SK-N-SH treated with all-trans-retinoic acid at 6 μM for 48 hours (cell line): ENCODE results near the gene ATP2B1.

Experiments
- ATAC-seq: fragments of 200-7000 bp; cut with Tn5 transposase; 3 replicates; pipeline ENCODE4 v1.9.1; 2020; ENCODE audit warnings: mild to moderate bottlenecking, moderate library complexity
- ARNTL ChIP-seq: fragments of 450-650 bp; formaldehyde crosslinking; IDR thresholded peaks from 2 replicates; pipeline ENCODE4 v1.5.0; 2020; ENCODE audit warnings: low read depth, mild to moderate bottlenecking, moderate library complexity, borderline replicate concordance
- BACH2 ChIP-seq: fragments of 250-450 bp; sonication (Bioruptor Pico); IDR thresholded peaks from 2 replicates; pipeline ENCODE4 v1.9.0; 2021; ENCODE audit warnings: mild to moderate bottlenecking, borderline replicate concordance
- CSDC2 ChIP-seq: fragments of 250-450 bp; sonication (Bioruptor Pico); IDR thresholded peaks from 2 replicates; pipeline ENCODE4 v1.5.0; 2020; ENCODE audit warnings: mild to moderate bottlenecking, moderate library complexity
- ESRRG ChIP-seq: fragments of 250-450 bp; sonication (Bioruptor Pico); IDR thresholded peaks from 2 replicates; pipeline ENCODE4 v1.6.1; 2021; ENCODE audit warnings: mild to moderate bottlenecking
- GLIS3 ChIP-seq: fragments of 250-450 bp; sonication (Bioruptor Pico); IDR thresholded peaks from 2 replicates; pipeline ENCODE4 v1.5.0; 2020; ENCODE audit warnings: mild to moderate bottlenecking, moderate library complexity
- ISL1 ChIP-seq: fragments of 250-450 bp; sonication (Bioruptor Pico); IDR thresholded peaks from 2 replicates; pipeline ENCODE4 v2.1.2; 2022; ENCODE audit warnings: mild to moderate bottlenecking, moderate library complexity
- OSR1 ChIP-seq: fragments of 250-450 bp; sonication (Bioruptor Pico); IDR thresholded peaks from 2 replicates; pipeline ENCODE4 v1.8.0; 2022; ENCODE audit warnings: moderate library complexity, mild to moderate bottlenecking, inconsistent platforms
- PPARA ChIP-seq: fragments of 250-450 bp; sonication (Bioruptor Pico); IDR thresholded peaks from 2 replicates; pipeline ENCODE4 v1.5.0; 2020; ENCODE audit warnings: mild to moderate bottlenecking, borderline replicate concordance
- RARB ChIP-seq: fragments of 250-450 bp; sonication (Bioruptor Pico); IDR thresholded peaks from 2 replicates; pipeline ENCODE4 v1.8.0; 2021; ENCODE audit warnings: mild to moderate bottlenecking, moderate library complexity
- SNAI2 ChIP-seq: fragments of 250-450 bp; sonication (Bioruptor Pico); IDR thresholded peaks from 2 replicates; pipeline ENCODE4 v1.5.0; 2020; ENCODE audit warnings: mild to moderate bottlenecking, moderate library complexity
- TCF4 ChIP-seq: fragments of 250-450 bp; sonication (Bioruptor Pico); IDR thresholded peaks from 2 replicates; pipeline ENCODE4 v1.8.0; 2021; ENCODE audit warnings: mild to moderate bottlenecking, moderate library complexity, borderline replicate concordance
- TOX ChIP-seq: fragments of 250-450 bp; sonication (Bioruptor Pico); IDR thresholded peaks from 2 replicates; pipeline ENCODE4 v1.8.0; 2021; ENCODE audit warnings: mild to moderate bottlenecking, moderate library complexity, borderline replicate concordance
- ZC3H10 ChIP-seq: fragments of 250-450 bp; sonication (Bioruptor Pico); IDR thresholded peaks from 2 replicates; pipeline ENCODE4 v1.5.1; 2021; ENCODE audit warnings: mild to moderate bottlenecking, moderate library complexity
- ZFP3 ChIP-seq: fragments of 250-450 bp; sonication (Bioruptor Pico); IDR thresholded peaks from 2 replicates; pipeline ENCODE4 v1.5.0; 2020; ENCODE audit warnings: mild to moderate bottlenecking, moderate library complexity
- ZNF565 ChIP-seq: fragments of 450-650 bp; formaldehyde crosslinking; conservative IDR thresholded peaks from 2 replicates; pipeline ENCODE4 v1.5.0; 2020; ENCODE audit warnings: low read depth, mild to moderate bottlenecking, moderate library complexity
- ZNF70 ChIP-seq: fragments of 450-650 bp; formaldehyde crosslinking; IDR thresholded peaks from 2 replicates; pipeline ENCODE4 v1.5.0; 2020; ENCODE audit warnings: mild to moderate bottlenecking, moderate library complexity
- ZNF8 ChIP-seq: fragments of 450-650 bp; formaldehyde crosslinking; IDR thresholded peaks from 2 replicates; pipeline ENCODE4 v1.5.0; 2020; ENCODE audit warnings: mild to moderate bottlenecking, moderate library complexity
- TF ChIP-seq, protein P1 (sequence below): fragments of 250-450 bp; sonication (Bioruptor Pico); IDR thresholded peaks from 2 replicates; pipeline ENCODE4 v1.5.1; 2020; ENCODE audit warnings: low read depth, mild to moderate bottlenecking, moderate library complexity
- TF ChIP-seq, protein P2 (sequence below): fragments of 250-450 bp; sonication (Bioruptor Pico); IDR thresholded peaks from 2 replicates; pipeline ENCODE4 v1.8.0; 2020; ENCODE audit warnings: mild to moderate bottlenecking, moderate library complexity, borderline replicate concordance
- TF ChIP-seq, protein P3 (sequence below): fragments of 250-450 bp; sonication (Bioruptor Pico); IDR thresholded peaks from 2 replicates; pipeline ENCODE4 v1.8.0; 2021; ENCODE audit warnings: low read depth, mild to moderate bottlenecking, moderate library complexity, borderline replicate concordance
- TF ChIP-seq, protein P4 (sequence below): fragments of 250-450 bp; sonication (Bioruptor Pico); IDR thresholded peaks from 2 replicates; pipeline ENCODE4 v1.5.1; 2021; ENCODE audit warnings: mild to moderate bottlenecking, moderate library complexity
- TF ChIP-seq, protein P5 (sequence below): fragments of 250-450 bp; sonication (Bioruptor Pico); IDR thresholded peaks from 2 replicates; pipeline ENCODE4 v1.5.0; 2020; ENCODE audit warnings: mild to moderate bottlenecking, moderate library complexity

Gene ATP2B1

DNA sequence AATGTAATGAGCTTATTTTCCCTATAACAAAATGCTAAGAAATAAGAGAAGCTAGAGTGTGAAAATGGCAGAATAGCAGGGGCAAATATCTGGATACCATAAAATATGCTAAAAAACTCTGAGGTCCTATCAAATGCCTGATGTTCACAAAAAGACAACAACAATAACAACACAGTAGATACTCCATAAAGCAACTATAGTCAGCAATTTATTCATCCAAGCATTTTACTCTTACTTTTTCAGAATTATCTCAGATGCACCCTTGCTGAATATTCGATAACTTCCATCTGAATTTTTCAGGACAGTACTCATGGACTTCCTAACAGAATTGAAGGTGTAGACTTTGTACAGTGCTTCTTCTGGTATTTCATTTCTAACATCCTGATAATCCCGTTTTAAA is 88.9 kb downstream of the ATP2B1 start:
- ATAC-seq, result no peak
- no peak for TF ChIP-seq ZNF8 (CRISPR knock-in tag)
- TF ChIP-seq BACH2 (CRISPR knock-in tag), result no peak
- TF ChIP-seq ZC3H10, result no peak
- TF ChIP-seq, protein P1, sequence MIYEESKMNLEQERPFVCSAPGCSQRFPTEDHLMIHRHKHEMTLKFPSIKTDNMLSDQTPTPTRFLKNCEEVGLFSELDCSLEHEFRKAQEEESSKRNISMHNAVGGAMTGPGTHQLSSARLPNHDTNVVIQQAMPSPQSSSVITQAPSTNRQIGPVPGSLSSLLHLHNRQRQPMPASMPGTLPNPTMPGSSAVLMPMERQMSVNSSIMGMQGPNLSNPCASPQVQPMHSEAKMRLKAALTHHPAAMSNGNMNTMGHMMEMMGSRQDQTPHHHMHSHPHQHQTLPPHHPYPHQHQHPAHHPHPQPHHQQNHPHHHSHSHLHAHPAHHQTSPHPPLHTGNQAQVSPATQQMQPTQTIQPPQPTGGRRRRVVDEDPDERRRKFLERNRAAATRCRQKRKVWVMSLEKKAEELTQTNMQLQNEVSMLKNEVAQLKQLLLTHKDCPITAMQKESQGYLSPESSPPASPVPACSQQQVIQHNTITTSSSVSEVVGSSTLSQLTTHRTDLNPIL, result no peak
- no peak for TF ChIP-seq CSDC2 (CRISPR knock-in tag)

DNA sequence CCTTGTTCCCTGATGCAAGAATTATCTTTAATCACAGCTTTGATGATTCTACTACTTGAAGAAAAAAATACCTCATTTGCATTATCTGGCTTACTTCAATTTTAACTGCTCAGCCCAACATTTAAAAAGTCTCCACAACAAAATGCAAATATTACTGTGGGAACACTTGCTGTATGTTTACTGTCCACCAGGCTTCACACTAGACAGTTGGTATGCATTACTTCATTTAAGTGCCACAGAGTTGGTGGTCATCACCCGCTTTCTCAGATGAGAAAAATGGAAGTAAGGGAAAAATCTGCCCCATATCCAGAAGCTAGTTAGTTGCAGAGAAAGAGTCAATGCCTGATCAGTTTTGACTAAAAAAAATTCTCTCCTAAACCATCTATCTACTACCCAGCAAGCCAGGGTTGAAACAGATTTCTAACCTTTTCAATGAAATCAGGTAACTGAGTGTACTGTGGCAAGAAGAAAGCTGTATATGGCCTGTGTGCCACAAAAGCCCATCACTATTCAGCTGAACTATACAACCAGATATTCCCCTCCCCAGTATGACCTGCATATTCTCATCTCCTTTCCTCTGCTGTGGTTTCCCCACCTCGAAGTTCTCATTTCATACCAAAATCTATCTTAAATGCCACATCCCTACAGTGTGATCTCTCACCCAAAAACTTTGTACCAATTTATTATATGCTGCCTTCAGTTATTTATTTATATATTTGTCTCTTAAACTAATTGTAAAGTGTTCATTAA is 90.3 kb downstream of the ATP2B1 start:
- TF ChIP-seq GLIS3 (CRISPR knock-in tag) (no peak), RARB (CRISPR knock-in tag) (no peak), TCF4 (CRISPR knock-in tag) (no peak), ARNTL (no peak), ZC3H10 (no peak), ESRRG (CRISPR knock-in tag) (no peak)
- TF ChIP-seq, protein P2, sequence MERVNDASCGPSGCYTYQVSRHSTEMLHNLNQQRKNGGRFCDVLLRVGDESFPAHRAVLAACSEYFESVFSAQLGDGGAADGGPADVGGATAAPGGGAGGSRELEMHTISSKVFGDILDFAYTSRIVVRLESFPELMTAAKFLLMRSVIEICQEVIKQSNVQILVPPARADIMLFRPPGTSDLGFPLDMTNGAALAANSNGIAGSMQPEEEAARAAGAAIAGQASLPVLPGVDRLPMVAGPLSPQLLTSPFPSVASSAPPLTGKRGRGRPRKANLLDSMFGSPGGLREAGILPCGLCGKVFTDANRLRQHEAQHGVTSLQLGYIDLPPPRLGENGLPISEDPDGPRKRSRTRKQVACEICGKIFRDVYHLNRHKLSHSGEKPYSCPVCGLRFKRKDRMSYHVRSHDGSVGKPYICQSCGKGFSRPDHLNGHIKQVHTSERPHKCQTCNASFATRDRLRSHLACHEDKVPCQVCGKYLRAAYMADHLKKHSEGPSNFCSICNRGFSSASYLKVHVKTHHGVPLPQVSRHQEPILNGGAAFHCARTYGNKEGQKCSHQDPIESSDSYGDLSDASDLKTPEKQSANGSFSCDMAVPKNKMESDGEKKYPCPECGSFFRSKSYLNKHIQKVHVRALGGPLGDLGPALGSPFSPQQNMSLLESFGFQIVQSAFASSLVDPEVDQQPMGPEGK, result no peak
- no peak; the same call in 2 of the 3 replicates for ATAC-seq

DNA sequence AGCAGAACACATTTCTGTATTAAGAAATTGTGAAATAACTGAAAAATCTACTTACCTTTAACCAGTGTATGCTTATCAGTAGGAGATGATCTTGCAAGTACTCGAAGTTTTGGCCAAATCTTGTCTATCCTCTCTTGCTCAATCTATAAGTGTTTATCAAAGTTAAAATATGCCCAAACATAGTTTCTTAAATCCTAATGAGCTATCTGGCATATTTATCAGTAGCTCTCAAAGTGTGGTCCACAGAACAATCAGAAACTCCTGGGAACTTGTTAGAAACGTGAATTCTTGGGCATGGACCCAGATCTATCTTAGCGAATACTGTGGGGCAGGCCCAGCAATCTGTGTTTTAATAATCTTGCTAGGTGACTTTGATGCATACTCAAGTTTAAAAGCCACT is 98.3 kb downstream of the ATP2B1 start:
- no peak for TF ChIP-seq BACH2 (CRISPR knock-in tag)
- no peak for TF ChIP-seq ARNTL
- TF ChIP-seq SNAI2, result no peak
- no peak for TF ChIP-seq ZNF70 (CRISPR knock-in tag)
- TF ChIP-seq, protein P2, result no peak
- TF ChIP-seq ISL1 (CRISPR knock-in tag), result no peak
- TF ChIP-seq ZC3H10, result no peak
- TF ChIP-seq ZFP3 (CRISPR knock-in tag), result no peak
- no peak for TF ChIP-seq TCF4 (CRISPR knock-in tag)
- TF ChIP-seq ZNF8 (CRISPR knock-in tag), result no peak
- TF ChIP-seq, protein P3, sequence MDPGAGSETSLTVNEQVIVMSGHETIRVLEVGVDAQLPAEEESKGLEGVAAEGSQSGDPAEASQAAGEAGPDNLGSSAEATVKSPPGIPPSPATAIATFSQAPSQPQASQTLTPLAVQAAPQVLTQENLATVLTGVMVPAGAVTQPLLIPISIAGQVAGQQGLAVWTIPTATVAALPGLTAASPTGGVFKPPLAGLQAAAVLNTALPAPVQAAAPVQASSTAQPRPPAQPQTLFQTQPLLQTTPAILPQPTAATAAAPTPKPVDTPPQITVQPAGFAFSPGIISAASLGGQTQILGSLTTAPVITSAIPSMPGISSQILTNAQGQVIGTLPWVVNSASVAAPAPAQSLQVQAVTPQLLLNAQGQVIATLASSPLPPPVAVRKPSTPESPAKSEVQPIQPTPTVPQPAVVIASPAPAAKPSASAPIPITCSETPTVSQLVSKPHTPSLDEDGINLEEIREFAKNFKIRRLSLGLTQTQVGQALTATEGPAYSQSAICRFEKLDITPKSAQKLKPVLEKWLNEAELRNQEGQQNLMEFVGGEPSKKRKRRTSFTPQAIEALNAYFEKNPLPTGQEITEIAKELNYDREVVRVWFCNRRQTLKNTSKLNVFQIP (CRISPR knock-in tag), result no peak
- no peak for TF ChIP-seq OSR1
- TF ChIP-seq CSDC2 (CRISPR knock-in tag), result no peak
- TF ChIP-seq, protein P1, result no peak
- no peak for TF ChIP-seq PPARA (CRISPR knock-in tag)
- no peak for TF ChIP-seq TOX
- TF ChIP-seq, protein P4, sequence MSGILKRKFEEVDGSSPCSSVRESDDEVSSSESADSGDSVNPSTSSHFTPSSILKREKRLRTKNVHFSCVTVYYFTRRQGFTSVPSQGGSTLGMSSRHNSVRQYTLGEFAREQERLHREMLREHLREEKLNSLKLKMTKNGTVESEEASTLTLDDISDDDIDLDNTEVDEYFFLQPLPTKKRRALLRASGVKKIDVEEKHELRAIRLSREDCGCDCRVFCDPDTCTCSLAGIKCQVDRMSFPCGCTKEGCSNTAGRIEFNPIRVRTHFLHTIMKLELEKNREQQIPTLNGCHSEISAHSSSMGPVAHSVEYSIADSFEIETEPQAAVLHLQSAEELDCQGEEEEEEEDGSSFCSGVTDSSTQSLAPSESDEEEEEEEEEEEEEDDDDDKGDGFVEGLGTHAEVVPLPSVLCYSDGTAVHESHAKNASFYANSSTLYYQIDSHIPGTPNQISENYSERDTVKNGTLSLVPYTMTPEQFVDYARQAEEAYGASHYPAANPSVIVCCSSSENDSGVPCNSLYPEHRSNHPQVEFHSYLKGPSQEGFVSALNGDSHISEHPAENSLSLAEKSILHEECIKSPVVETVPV, result no peak
- no peak for TF ChIP-seq ZNF565
- TF ChIP-seq, protein P5, sequence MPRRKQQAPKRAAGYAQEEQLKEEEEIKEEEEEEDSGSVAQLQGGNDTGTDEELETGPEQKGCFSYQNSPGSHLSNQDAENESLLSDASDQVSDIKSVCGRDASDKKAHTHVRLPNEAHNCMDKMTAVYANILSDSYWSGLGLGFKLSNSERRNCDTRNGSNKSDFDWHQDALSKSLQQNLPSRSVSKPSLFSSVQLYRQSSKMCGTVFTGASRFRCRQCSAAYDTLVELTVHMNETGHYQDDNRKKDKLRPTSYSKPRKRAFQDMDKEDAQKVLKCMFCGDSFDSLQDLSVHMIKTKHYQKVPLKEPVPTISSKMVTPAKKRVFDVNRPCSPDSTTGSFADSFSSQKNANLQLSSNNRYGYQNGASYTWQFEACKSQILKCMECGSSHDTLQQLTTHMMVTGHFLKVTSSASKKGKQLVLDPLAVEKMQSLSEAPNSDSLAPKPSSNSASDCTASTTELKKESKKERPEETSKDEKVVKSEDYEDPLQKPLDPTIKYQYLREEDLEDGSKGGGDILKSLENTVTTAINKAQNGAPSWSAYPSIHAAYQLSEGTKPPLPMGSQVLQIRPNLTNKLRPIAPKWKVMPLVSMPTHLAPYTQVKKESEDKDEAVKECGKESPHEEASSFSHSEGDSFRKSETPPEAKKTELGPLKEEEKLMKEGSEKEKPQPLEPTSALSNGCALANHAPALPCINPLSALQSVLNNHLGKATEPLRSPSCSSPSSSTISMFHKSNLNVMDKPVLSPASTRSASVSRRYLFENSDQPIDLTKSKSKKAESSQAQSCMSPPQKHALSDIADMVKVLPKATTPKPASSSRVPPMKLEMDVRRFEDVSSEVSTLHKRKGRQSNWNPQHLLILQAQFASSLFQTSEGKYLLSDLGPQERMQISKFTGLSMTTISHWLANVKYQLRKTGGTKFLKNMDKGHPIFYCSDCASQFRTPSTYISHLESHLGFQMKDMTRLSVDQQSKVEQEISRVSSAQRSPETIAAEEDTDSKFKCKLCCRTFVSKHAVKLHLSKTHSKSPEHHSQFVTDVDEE, result no peak
- TF ChIP-seq RARB (CRISPR knock-in tag), result no peak
- ATAC-seq, result no peak
